ENCODE measurements around the gene GGT5.
"Not testable (repeated sequence)": the region's sequence is repeated elsewhere in the genome, so short reads cannot be mapped to it uniquely, and the experiment has no call there.

Gene GGT5

GRCh38 chr22:24183321-24184031 is 61.4 kb downstream of the GGT5 start:
- DNase-seq (ENCODE audit: low read depth in 3 of 3), result no peak

- DNase-seq (ENCODE audit: low read depth in 3 of 3), result not testable (repeated sequence)
Measured at GRCh38 chr22:24182900-24183246, 62.0 kb downstream of the GGT5 start.

GRCh38 chr22:24181996-24182899 is 62.6 kb downstream of the GGT5 start:
- no peak for DNase-seq (ENCODE audit: low read depth in 3 of 3)

- no peak for DNase-seq (ENCODE audit: low read depth in 3 of 3)
Measured at GRCh38 chr22:24181088-24181995, 63.5 kb downstream of the GGT5 start, which contains the start of gene SUSD2. Gene SUSD2, plus strand, starts transcription at chr22:24181487. Its CDS starts 33 bp downstream, at chr22:24181520.

- DNase-seq (ENCODE audit: low read depth in 3 of 3), result no peak
Measured at GRCh38 chr22:24180316-24181087, 64.4 kb downstream of the GGT5 start.

- no peak for DNase-seq (ENCODE audit: low read depth in 3 of 3)
Measured at GRCh38 chr22:24179478-24180210, 65.2 kb downstream of the GGT5 start.

GRCh38 chr22:24178502-24179440 is 66.1 kb downstream of the GGT5 start:
- DNase-seq (ENCODE audit: low read depth in 3 of 3), result no peak

- DNase-seq (ENCODE audit: low read depth in 3 of 3), result no peak
Measured at GRCh38 chr22:24178021-24178431, 66.9 kb downstream of the GGT5 start.

GRCh38 chr22:24177456-24177855 is 67.4 kb downstream of the GGT5 start:
- no peak for DNase-seq (ENCODE audit: low read depth in 3 of 3)

- no peak for DNase-seq (ENCODE audit: low read depth in 3 of 3)
Measured at GRCh38 chr22:24177045-24177444, 67.8 kb downstream of the GGT5 start.

GRCh38 chr22:24176630-24177029 is 68.3 kb downstream of the GGT5 start:
- DNase-seq (ENCODE audit: low read depth in 3 of 3), result no peak

- no peak for DNase-seq (ENCODE audit: low read depth in 3 of 3)
Measured at GRCh38 chr22:24176040-24176439, 68.8 kb downstream of the GGT5 start.

- peak; percentile 29 to 54 (median 37) for DNase-seq (ENCODE audit: low read depth in 3 of 3)
Measured at GRCh38 chr22:24175160-24175808, 69.6 kb downstream of the GGT5 start.

GRCh38 chr22:24171822-24172221 is 73.1 kb downstream of the GGT5 start:
- DNase-seq (ENCODE audit: low read depth in 3 of 3), result no peak

- DNase-seq (ENCODE audit: low read depth in 3 of 3), result no peak
Measured at GRCh38 chr22:24170632-24171031, 74.2 kb downstream of the GGT5 start.

GRCh38 chr22:24170188-24170587 is 74.7 kb downstream of the GGT5 start:
- DNase-seq (ENCODE audit: low read depth in 3 of 3), result no peak
